Measurements from ENCODE around the gene RPL29. TPM values are rescaled to one million over a fixed set of nuclear protein-coding genes. Genes with fewer than 3 reads are reported as not detected.

The RPL29 gene
- total RNA-seq, 2 experiments from 2014 or later: 1,502 to 1,507 TPM

GRCh38 chr3:51948016-51948580, 47.6 kb downstream of the RPL29 start:
- no peak for DNase-seq
- CTCF ChIA-PET: interaction anchor here (2.5 kb wide), 1 partner anchor 26 kb away, joined by 12 read pairs; the partner anchor contains the start of genes ABHD14A and ABHD14B
- POLR2A ChIA-PET: no interaction called here

GRCh38 chr3:51947215-51947900, 48.3 kb downstream of the RPL29 start:
- ChIA-PET CTCF (interaction anchor here (2.5 kb wide), 1 partner anchor 27 kb away, joined by 12 read pairs; the partner anchor contains the start of genes ABHD14A and ABHD14B), POLR2A (no interaction called here)
- intact Hi-C loops (cut with micrococcal nuclease): loop anchor here (10.0 kb wide), 1 partner anchor 273 kb away; the partner anchor contains the start of gene TEX264
- H3K9me3 Mint-ChIP-seq: no peaks in the 10 kb centered on the region
- no peak overlapping the region for H3K27ac Mint-ChIP-seq
- no peaks in the 10 kb centered on the region for H3K36me3 Mint-ChIP-seq
- H3K27me3 Mint-ChIP-seq: no peaks in the 10 kb centered on the region
- DNase-seq: no peak
- peaks cover 7% of the 10 kb centered on the region for H3K4me1 Mint-ChIP-seq (ENCODE audit: low read depth)
- no peak overlapping the region for H3K4me3 Mint-ChIP-seq

More at GRCh38 chr3:51948016-51948580, 47.6 kb downstream of the RPL29 start:
- Mint-ChIP-seq H3K27ac (no peak overlapping the region), H3K4me3 (no peak overlapping the region), H3K4me1 (ENCODE audit: low read depth) (peaks cover 2% of the 10 kb centered on the region), H3K9me3 (no peaks in the 10 kb centered on the region), H3K27me3 (peaks cover 1% of the 10 kb centered on the region), H3K36me3 (no peaks in the 10 kb centered on the region)
- intact Hi-C loops (cut with micrococcal nuclease): loop anchor here (10.0 kb wide), 1 partner anchor 273 kb away; the partner anchor contains the start of gene TEX264

- CTCF ChIA-PET: interaction anchor here (2.5 kb wide), 1 partner anchor 27 kb away, joined by 12 read pairs; the partner anchor contains the start of genes ABHD14A and ABHD14B
These were observed 48.9 kb downstream of the RPL29 start for GRCh38 chr3:51946796-51947195.

GRCh38 chr3:51945926-51946705, 49.6 kb downstream of the RPL29 start:
- POLR2A ChIA-PET: no interaction called here
- no peaks in the 10 kb centered on the region for H3K27me3 Mint-ChIP-seq
- no peaks in the 10 kb centered on the region for H3K36me3 Mint-ChIP-seq
- no peak for DNase-seq
- no peak overlapping the region for H3K4me3 Mint-ChIP-seq
- H3K27ac Mint-ChIP-seq: no peak overlapping the region
- H3K9me3 Mint-ChIP-seq: no peaks in the 10 kb centered on the region
- intact Hi-C loops (cut with micrococcal nuclease): loop anchor here (10.0 kb wide), 1 partner anchor 271 kb away; the partner anchor contains the start of gene TEX264
- CTCF ChIA-PET: interaction anchor here (2.0 to 2.5 kb wide), 2 partner anchors 28 to 37 kb away, joined by 5 to 12 read pairs; partner anchors contain the start of genes ABHD14A, ABHD14B and ACY1
- peaks cover 9% of the 10 kb centered on the region for H3K4me1 Mint-ChIP-seq (ENCODE audit: low read depth)

More at GRCh38 chr3:51946796-51947195, 48.9 kb downstream of the RPL29 start:
- POLR2A ChIA-PET: no interaction called here
- H3K9me3 Mint-ChIP-seq: no peaks in the 10 kb centered on the region
- H3K27ac Mint-ChIP-seq: no peak overlapping the region
- H3K4me3 Mint-ChIP-seq: no peak overlapping the region
- H3K36me3 Mint-ChIP-seq: no peaks in the 10 kb centered on the region
- DNase-seq: no peak
- H3K4me1 Mint-ChIP-seq (ENCODE audit: low read depth): peaks cover 7% of the 10 kb centered on the region
- intact Hi-C loops (cut with micrococcal nuclease): loop anchor here (10.0 kb wide), 1 partner anchor 272 kb away; the partner anchor contains the start of gene TEX264
- no peaks in the 10 kb centered on the region for H3K27me3 Mint-ChIP-seq

DNA sequence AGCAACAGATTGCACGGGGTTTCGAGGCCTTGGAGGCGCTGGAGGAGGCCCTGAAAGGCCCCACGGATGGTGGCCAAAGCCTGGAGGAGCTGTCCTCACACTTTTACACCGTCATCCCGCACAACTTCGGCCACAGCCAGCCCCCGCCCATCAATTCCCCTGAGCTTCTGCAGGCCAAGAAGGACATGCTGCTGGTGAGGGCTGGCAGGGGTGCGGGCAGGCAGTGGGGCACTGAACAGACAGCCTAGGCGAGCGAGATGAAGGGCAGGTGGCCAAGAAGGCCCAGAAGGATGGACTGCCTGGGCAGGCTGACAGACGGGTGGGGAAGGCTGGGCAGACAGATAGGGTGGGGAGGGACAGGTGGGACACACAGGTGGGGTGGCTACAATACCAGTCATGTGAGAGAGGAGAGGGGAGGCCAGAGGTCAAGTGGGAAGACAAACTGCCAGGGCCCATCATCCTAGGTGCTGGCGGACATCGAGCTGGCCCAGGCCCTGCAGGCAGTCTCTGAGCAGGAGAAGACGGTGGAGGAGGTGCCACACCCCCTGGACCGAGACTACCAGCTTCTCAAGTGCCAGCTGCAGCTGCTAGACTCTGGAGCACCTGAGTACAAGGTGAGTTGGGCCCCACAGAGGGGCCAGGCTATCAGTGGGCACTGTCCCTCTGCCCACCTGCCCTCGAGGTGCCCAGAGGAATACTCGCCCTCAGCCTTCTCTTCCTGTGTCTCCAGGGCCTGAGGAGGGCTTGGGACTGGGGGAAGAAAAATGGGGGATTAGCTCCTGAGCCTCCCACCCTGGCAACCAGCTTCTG, 50.5 kb downstream of the RPL29 start:
- no peak overlapping the region for H3K27ac Mint-ChIP-seq
- H3K4me3 Mint-ChIP-seq: no peak overlapping the region
- H3K27me3 Mint-ChIP-seq: no peaks in the 10 kb centered on the region
- H3K4me1 Mint-ChIP-seq (ENCODE audit: low read depth): peaks cover 18% of the 10 kb centered on the region
- H3K9me3 Mint-ChIP-seq: no peaks in the 10 kb centered on the region
- ChIA-PET CTCF (interaction anchor here (0.8 to 2.5 kb wide), 4 partner anchors 9 to 38 kb away, joined by 3 to 12 read pairs (median 4); partner anchors contain the start of genes ABHD14A, ABHD14B and ACY1), POLR2A (no interaction called here)
- H3K36me3 Mint-ChIP-seq: no peaks in the 10 kb centered on the region
- intact Hi-C loops (cut with micrococcal nuclease): loop anchor here (10.0 kb wide), 1 partner anchor 270 kb away; the partner anchor contains the start of gene TEX264
- DNase-seq: no peak

- DNase-seq: no peak
- ChIA-PET POLR2A (no interaction called here), CTCF (interaction anchor here (0.8 to 2.0 kb wide), 3 partner anchors 10 to 38 kb away, joined by 3 to 5 read pairs (median 3); partner anchors contain the start of gene ACY1)
- H3K27me3 Mint-ChIP-seq: no peaks in the 10 kb centered on the region
- H3K4me1 Mint-ChIP-seq (ENCODE audit: low read depth): peaks cover 24% of the 10 kb centered on the region
- no peak overlapping the region for H3K4me3 Mint-ChIP-seq
- no peak overlapping the region for H3K27ac Mint-ChIP-seq
- H3K9me3 Mint-ChIP-seq: no peaks in the 10 kb centered on the region
- H3K36me3 Mint-ChIP-seq: no peaks in the 10 kb centered on the region
- intact Hi-C loops (cut with micrococcal nuclease): loop anchor here (5.0 to 10.0 kb wide), 2 partner anchors 178 to 270 kb away; partner anchors contain the start of gene TEX264
These were observed 51.2 kb downstream of the RPL29 start for GRCh38 chr3:51944451-51945021.

Other genes starting within 250 kb of the RPL29 start
- not detected for gene IQCF6, start 216.7 kb downstream of the RPL29 start, total RNA-seq
- gene IQCF2, start 134.3 kb downstream of the RPL29 start, total RNA-seq: not detected
- gene IQCF5, start 120.3 kb downstream of the RPL29 start, total RNA-seq: not detected
- not detected for gene IQCF1, start 92.5 kb downstream of the RPL29 start, total RNA-seq
- gene RRP9, start 54.0 kb downstream of the RPL29 start, total RNA-seq: 10 to 100 TPM; 32.3 to 35.4 TPM
- 10 to 100 TPM; 12.1 to 13.4 TPM for gene PARP3, start 53.5 kb downstream of the RPL29 start, total RNA-seq
- gene GPR62, start 40.5 kb downstream of the RPL29 start, total RNA-seq: not detected
- 10 to 100 TPM; 17.3 to 19.3 TPM for gene PCBP4, start 28.4 kb downstream of the RPL29 start, total RNA-seq
- gene ABHD14B, start 21.8 kb downstream of the RPL29 start, total RNA-seq: 10 to 100 TPM; 71.0 to 71.4 TPM
- gene ABHD14A, start 20.8 kb downstream of the RPL29 start, total RNA-seq: 1 to 10 TPM; 7.9 to 8.6 TPM
- 10 to 100 TPM; 53.1 to 59.2 TPM for gene ACY1, start 12.4 kb downstream of the RPL29 start, total RNA-seq
- 10 to 100 TPM; 14.1 to 14.5 TPM for gene DUSP7, start 60.7 kb upstream of the RPL29 start, total RNA-seq
- gene POC1A, start 158.5 kb upstream of the RPL29 start, total RNA-seq: 10 to 100 TPM; 28.5 to 30.5 TPM
- 10 to 100 TPM; 64.4 to 64.5 TPM for gene ALAS1, start 202.3 kb upstream of the RPL29 start, total RNA-seq
- under 1 TPM; 0.59 to 0.90 TPM for gene TLR9, start 229.8 kb upstream of the RPL29 start, total RNA-seq
- gene TWF2, start 243.3 kb upstream of the RPL29 start, total RNA-seq: 100 to 1,000 TPM; 114 to 118 TPM
- gene PPM1M, start 249.9 kb upstream of the RPL29 start, total RNA-seq: 100 to 1,000 TPM; 111 TPM

Measured in activated CD4-positive, alpha-beta memory T cell treated with anti-CD3 and anti-CD28 coated beads for 36 hours (primary cell).